D341Med (cell line): ENCODE measurements around the gene SMARCD1.

ENCODE experiments used
- DNase-seq: peaks from one replicate; pipeline ENCODE4 v3.0.0; 2012; ENCODE audit warnings: low spot score

Gene SMARCD1

GRCh38 chr12:50084775-50085614 lies at the start of gene SMARCD1:
Gene SMARCD1 (plus strand): TSS chr12:50085342. CDS start chr12:50085370, 28 bp downstream.
- DNase-seq: peak; percentile 97

- no peak for DNase-seq
Observed at GRCh38 chr12:50038336-50038735, 46.8 kb upstream of the SMARCD1 start.

- peak; percentile 86 for DNase-seq
Observed at GRCh38 chr12:50039151-50039835, 45.8 kb upstream of the SMARCD1 start.

GRCh38 chr12:50040657-50041056 lies 44.5 kb upstream of the SMARCD1 start:
- no peak for DNase-seq

GRCh38 chr12:50041062-50041860 lies 43.9 kb upstream of the SMARCD1 start:
- DNase-seq: no peak

GRCh38 chr12:50041962-50042361 lies 43.2 kb upstream of the SMARCD1 start:
- no peak for DNase-seq

- no peak for DNase-seq
Observed at GRCh38 chr12:50042693-50043092, 42.4 kb upstream of the SMARCD1 start.

- no peak for DNase-seq
Observed at GRCh38 chr12:50043308-50043707, 41.8 kb upstream of the SMARCD1 start.

- DNase-seq: no peak
Observed at GRCh38 chr12:50043854-50044253, 41.3 kb upstream of the SMARCD1 start.

GRCh38 chr12:50047693-50048250 lies 37.4 kb upstream of the SMARCD1 start:
- no peak for DNase-seq

GRCh38 chr12:50049254-50050118 lies 35.7 kb upstream of the SMARCD1 start:
- no peak for DNase-seq

GRCh38 chr12:50050119-50050385 lies 35.1 kb upstream of the SMARCD1 start:
- DNase-seq: no peak

GRCh38 chr12:50050410-50051098 lies 34.6 kb upstream of the SMARCD1 start:
- DNase-seq: peak; percentile 89

GRCh38 chr12:50051101-50051806 lies 33.9 kb upstream of the SMARCD1 start:
- DNase-seq: no peak

GRCh38 chr12:50052544-50052943 lies 32.6 kb upstream of the SMARCD1 start:
- DNase-seq: no peak

GRCh38 chr12:50052964-50053363 lies 32.2 kb upstream of the SMARCD1 start:
- DNase-seq: peak; percentile 67

GRCh38 chr12:50053583-50053982 lies 31.6 kb upstream of the SMARCD1 start:
- no peak for DNase-seq

- DNase-seq: peak; percentile 78
Observed at GRCh38 chr12:50055831-50056638, 29.1 kb upstream of the SMARCD1 start.

GRCh38 chr12:50056639-50056976 lies 28.5 kb upstream of the SMARCD1 start:
- DNase-seq: no peak
